Mesothelial cell of epicardium (in vitro differentiated cells): ENCODE results near the gene HRC. TPM values are rescaled to one million over a fixed set of nuclear protein-coding genes. Genes with fewer than 3 reads are reported as not detected.
A peak's percentile ranks its signal among the peaks of the same experiment; 100 is the strongest.

Source experiments
- DNase-seq, 2 experiments: peaks; one replicate each; pipeline ENCODE4 v3.0.0; 2021; ENCODE audit warnings: low spot score in 2 of 2; ENCODE audit not compliant: unreplicated experiment in 2 of 2
- H3K27ac Mint-ChIP-seq: 2 replicates; pipeline ENCODE4 v1.8.0; 2021; ENCODE audit warnings: mixed read lengths
- H3K27me3 Mint-ChIP-seq: 2 replicates; pipeline ENCODE4 v1.8.0; 2021; ENCODE audit warnings: low read depth, mixed read lengths
- H3K36me3 Mint-ChIP-seq: 2 replicates; pipeline ENCODE4 v1.8.0; 2021; ENCODE audit warnings: mixed read lengths
- H3K4me1 Mint-ChIP-seq: 2 replicates; pipeline ENCODE4 v1.8.0; 2021; ENCODE audit warnings: mixed read lengths
- H3K4me3 Mint-ChIP-seq: 2 replicates; pipeline ENCODE4 v1.8.0; 2021; ENCODE audit warnings: mild to moderate bottlenecking, moderate library complexity, mixed read lengths
- H3K9me3 Mint-ChIP-seq: 2 replicates; pipeline ENCODE4 v1.8.0; 2021; ENCODE audit warnings: mixed read lengths
- total RNA-seq: library from RNA; stranded (reverse); gene quantifications from 3 replicates; pipeline ENCODE4 v1.2.1, GENCODE V29; 2021
- TF ChIP-seq, protein P1 (sequence below): fragments of 200-600 bp; sonication (generic); IDR thresholded peaks from one replicate; pipeline ENCODE4 v1.5.0; 2021; ENCODE audit warnings: antibody characterized with exemption; ENCODE audit not compliant: unreplicated experiment

HRC gene, protein sequence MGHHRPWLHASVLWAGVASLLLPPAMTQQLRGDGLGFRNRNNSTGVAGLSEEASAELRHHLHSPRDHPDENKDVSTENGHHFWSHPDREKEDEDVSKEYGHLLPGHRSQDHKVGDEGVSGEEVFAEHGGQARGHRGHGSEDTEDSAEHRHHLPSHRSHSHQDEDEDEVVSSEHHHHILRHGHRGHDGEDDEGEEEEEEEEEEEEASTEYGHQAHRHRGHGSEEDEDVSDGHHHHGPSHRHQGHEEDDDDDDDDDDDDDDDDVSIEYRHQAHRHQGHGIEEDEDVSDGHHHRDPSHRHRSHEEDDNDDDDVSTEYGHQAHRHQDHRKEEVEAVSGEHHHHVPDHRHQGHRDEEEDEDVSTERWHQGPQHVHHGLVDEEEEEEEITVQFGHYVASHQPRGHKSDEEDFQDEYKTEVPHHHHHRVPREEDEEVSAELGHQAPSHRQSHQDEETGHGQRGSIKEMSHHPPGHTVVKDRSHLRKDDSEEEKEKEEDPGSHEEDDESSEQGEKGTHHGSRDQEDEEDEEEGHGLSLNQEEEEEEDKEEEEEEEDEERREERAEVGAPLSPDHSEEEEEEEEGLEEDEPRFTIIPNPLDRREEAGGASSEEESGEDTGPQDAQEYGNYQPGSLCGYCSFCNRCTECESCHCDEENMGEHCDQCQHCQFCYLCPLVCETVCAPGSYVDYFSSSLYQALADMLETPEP
- total RNA-seq = 13.6 to 17.6 TPM (median 14.7 TPM) in 3 replicates

GRCh38 chr19:49155005-49155819 lies at the start of gene HRC:
Gene HRC, minus strand, starts transcription at chr19:49155396. Its CDS starts 159 bp downstream, at chr19:49155237.
- H3K4me1 Mint-ChIP-seq = peaks cover 34% of the 10 kb centered on the region
- TF ChIP-seq, protein P1, sequence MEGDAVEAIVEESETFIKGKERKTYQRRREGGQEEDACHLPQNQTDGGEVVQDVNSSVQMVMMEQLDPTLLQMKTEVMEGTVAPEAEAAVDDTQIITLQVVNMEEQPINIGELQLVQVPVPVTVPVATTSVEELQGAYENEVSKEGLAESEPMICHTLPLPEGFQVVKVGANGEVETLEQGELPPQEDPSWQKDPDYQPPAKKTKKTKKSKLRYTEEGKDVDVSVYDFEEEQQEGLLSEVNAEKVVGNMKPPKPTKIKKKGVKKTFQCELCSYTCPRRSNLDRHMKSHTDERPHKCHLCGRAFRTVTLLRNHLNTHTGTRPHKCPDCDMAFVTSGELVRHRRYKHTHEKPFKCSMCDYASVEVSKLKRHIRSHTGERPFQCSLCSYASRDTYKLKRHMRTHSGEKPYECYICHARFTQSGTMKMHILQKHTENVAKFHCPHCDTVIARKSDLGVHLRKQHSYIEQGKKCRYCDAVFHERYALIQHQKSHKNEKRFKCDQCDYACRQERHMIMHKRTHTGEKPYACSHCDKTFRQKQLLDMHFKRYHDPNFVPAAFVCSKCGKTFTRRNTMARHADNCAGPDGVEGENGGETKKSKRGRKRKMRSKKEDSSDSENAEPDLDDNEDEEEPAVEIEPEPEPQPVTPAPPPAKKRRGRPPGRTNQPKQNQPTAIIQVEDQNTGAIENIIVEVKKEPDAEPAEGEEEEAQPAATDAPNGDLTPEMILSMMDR = no peak
- H3K27ac Mint-ChIP-seq = peak within 1 kb of the TSS; percentile 91
- H3K27me3 Mint-ChIP-seq = no peaks in the 10 kb centered on the region
- peak within 1 kb of the TSS; percentile 50 for H3K4me3 Mint-ChIP-seq
- DNase-seq = no peak
- H3K9me3 Mint-ChIP-seq = peaks cover 10% of the 10 kb centered on the region
- no peaks in the 10 kb centered on the region for H3K36me3 Mint-ChIP-seq

GRCh38 chr19:49201042-49201441 lies 45.8 kb upstream of the HRC start:
- no peaks in the 10 kb centered on the region for H3K27me3 Mint-ChIP-seq
- TF ChIP-seq, protein P1 = no peak
- H3K4me1 Mint-ChIP-seq = no peaks in the 10 kb centered on the region
- DNase-seq = no peak
- H3K4me3 Mint-ChIP-seq = no peak overlapping the region
- no peaks in the 10 kb centered on the region for H3K9me3 Mint-ChIP-seq
- peaks cover 31% of the 10 kb centered on the region for H3K36me3 Mint-ChIP-seq
- no peak overlapping the region for H3K27ac Mint-ChIP-seq

DNA sequence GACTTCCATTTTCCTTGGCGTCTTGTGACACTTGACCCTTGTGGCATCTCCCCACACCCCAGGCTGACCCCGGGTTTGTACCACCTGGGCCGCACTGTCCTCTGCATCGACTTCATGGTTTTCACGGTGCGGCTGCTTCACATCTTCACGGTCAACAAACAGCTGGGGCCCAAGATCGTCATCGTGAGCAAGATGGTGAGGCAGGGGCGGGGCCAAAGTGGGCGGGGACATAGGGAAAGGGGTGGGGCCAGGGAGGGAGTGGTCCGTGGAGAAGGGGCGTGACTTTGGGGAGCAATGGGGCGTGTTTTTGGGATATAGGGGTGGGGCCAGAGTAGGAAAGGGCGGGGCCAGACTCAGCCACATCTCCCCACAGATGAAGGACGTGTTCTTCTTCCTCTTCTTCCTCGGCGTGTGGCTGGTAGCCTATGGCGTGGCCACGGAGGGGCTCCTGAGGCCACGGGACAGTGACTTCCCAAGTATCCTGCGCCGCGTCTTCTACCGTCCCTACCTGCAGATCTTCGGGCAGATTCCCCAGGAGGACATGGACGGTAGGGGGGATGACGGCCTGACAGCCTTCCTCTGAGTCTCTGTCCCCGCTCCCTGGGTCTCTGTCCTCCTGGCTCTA lies 45.2 kb upstream of the HRC start:
- no peaks in the 10 kb centered on the region for H3K27me3 Mint-ChIP-seq
- DNase-seq = no peak
- H3K9me3 Mint-ChIP-seq = no peaks in the 10 kb centered on the region
- TF ChIP-seq, protein P1 = no peak
- H3K4me3 Mint-ChIP-seq = no peak overlapping the region
- H3K36me3 Mint-ChIP-seq = peaks cover 31% of the 10 kb centered on the region
- no peaks in the 10 kb centered on the region for H3K4me1 Mint-ChIP-seq
- no peak overlapping the region for H3K27ac Mint-ChIP-seq

DNA sequence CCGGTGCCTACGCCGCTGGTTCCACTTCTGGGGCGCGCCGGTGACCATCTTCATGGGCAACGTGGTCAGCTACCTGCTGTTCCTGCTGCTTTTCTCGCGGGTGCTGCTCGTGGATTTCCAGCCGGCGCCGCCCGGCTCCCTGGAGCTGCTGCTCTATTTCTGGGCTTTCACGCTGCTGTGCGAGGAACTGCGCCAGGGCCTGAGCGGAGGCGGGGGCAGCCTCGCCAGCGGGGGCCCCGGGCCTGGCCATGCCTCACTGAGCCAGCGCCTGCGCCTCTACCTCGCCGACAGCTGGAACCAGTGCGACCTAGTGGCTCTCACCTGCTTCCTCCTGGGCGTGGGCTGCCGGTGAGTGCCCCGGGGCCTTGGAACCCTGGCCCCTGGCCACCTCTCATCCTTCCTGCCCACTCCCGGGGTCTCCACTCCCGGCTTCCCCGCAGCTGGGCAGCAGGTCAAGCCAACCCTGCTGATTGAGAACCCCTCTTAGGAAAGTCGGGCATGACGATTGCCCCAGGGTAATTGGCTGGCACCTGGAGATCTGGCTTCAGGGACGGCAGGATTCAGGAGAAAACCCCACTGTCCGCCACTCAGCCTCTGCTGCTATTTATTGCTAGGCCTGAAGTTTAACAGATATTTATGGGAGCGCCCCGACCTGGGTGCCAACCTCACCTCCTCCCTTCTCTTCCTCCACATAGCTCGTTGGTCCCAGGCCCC lies 41.5 kb upstream of the HRC start:
- Mint-ChIP-seq H3K4me3 (no peak overlapping the region), H3K4me1 (no peaks in the 10 kb centered on the region), H3K27me3 (no peaks in the 10 kb centered on the region), H3K36me3 (peaks cover 23% of the 10 kb centered on the region), H3K9me3 (no peaks in the 10 kb centered on the region), H3K27ac (no peak overlapping the region)
- DNase-seq = no peak
- TF ChIP-seq, protein P1 = no peak

GRCh38 chr19:49194408-49194807 lies 39.2 kb upstream of the HRC start:
- Mint-ChIP-seq H3K9me3 (no peaks in the 10 kb centered on the region), H3K27ac (no peak overlapping the region), H3K4me1 (no peaks in the 10 kb centered on the region), H3K36me3 (peaks cover 24% of the 10 kb centered on the region), H3K4me3 (no peak overlapping the region), H3K27me3 (no peaks in the 10 kb centered on the region)
- TF ChIP-seq, protein P1 = no peak
- no peak for DNase-seq
